HepG2 (cell line): ENCODE results near the gene GADD45GIP1. TPM values are rescaled to one million over a fixed set of nuclear protein-coding genes. Genes with fewer than 3 reads are reported as not detected.

Experiments used
- CREB1 ChIP-seq, 2 experiments: fragments of 450-650 bp in 1 of 2; IDR thresholded peaks; 2 replicates each; pipeline ENCODE4 v1.6.1; 2016 to 2017; ENCODE audit warnings: control low read depth in 1 of 2, mild to moderate bottlenecking in 1 of 2, missing compliant biosample characterization in 1 of 2, missing genetic modification characterization in 1 of 2
- DNMT1 ChIP-seq: sonication (generic); formaldehyde crosslinking; IDR thresholded peaks from 2 replicates; pipeline ENCODE4 v1.5.1; 2020; ENCODE audit warnings: mild to moderate bottlenecking, missing genetic modification reagents
- ETV6 ChIP-seq: sonication (generic); formaldehyde crosslinking; conservative IDR thresholded peaks from 2 replicates; pipeline ENCODE4 v1.4.0; 2020; ENCODE audit warnings: missing genetic modification reagents
- FOXJ3 ChIP-seq: sonication (generic); formaldehyde crosslinking; IDR thresholded peaks from 2 replicates; pipeline ENCODE4 v1.4.0; 2020; ENCODE audit warnings: missing genetic modification reagents, mild to moderate bottlenecking, borderline replicate concordance
- GABPB1 ChIP-seq: IDR thresholded peaks from 2 replicates; pipeline ENCODE4 v1.6.1; 2016; ENCODE audit warnings: mild to moderate bottlenecking, missing genetic modification reagents, moderate library complexity, missing compliant biosample characterization
- IKZF1 ChIP-seq: fragments of 450-650 bp; IDR thresholded peaks from 2 replicates; pipeline ENCODE4 v1.7.1; 2016
- JUNB ChIP-seq: sonication (generic); formaldehyde crosslinking; IDR thresholded peaks from 2 replicates; pipeline ENCODE4 v1.8.0; 2022; ENCODE audit warnings: missing genetic modification reagents, mild to moderate bottlenecking, borderline replicate concordance
- MBNL3 ChIP-seq: fragments of 250-450 bp; sonication (Bioruptor Pico); conservative IDR thresholded peaks from 2 replicates; pipeline ENCODE4 v1.8.0; 2022; ENCODE audit warnings: mild to moderate bottlenecking, inconsistent platforms
- MEIS1 ChIP-seq: sonication (generic); formaldehyde crosslinking; IDR thresholded peaks from 2 replicates; pipeline ENCODE4 v1.9.0; 2021; ENCODE audit warnings: mild to moderate bottlenecking, missing genetic modification reagents, moderate library complexity, borderline replicate concordance
- PHB2 ChIP-seq: fragments of 450-650 bp; IDR thresholded peaks from 2 replicates; pipeline ENCODE4 v1.6.1; 2018; ENCODE audit not compliant: partially characterized antibody
- ZFAT ChIP-seq: sonication (generic); formaldehyde crosslinking; conservative IDR thresholded peaks from 2 replicates; pipeline ENCODE4 v1.8.1; 2023; ENCODE audit warnings: missing genetic modification reagents, inconsistent platforms
- ZNF282 ChIP-seq: fragments of 450-650 bp; IDR thresholded peaks from 2 replicates; pipeline ENCODE4 v1.6.1; 2018; ENCODE audit not compliant: partially characterized antibody
- ZNF577 ChIP-seq: sonication (generic); formaldehyde crosslinking; IDR thresholded peaks from 2 replicates; pipeline ENCODE4 v1.4.0; 2020; ENCODE audit warnings: mild to moderate bottlenecking, low read depth, missing genetic modification reagents, borderline replicate concordance
- ZNF644 ChIP-seq: IDR thresholded peaks from 2 replicates; pipeline ENCODE4 v1.6.1; 2016; ENCODE audit warnings: low read depth
- polyA plus RNA-seq, 8 experiments: library from polyadenylated mRNA; depleted of rRNA in 3 of 8; stranded (reverse) in 7 of 8; unstranded in 1 of 8; fragments of >200 nt; fragmentation: Illumina TruSeq in 4 of 8; extraction: Trizol in 4 of 8; gene quantifications; 2 replicates each; pipeline versions ENCODE4 v1.2.1 to v1.2.3, GENCODE V29; 2011 to 2016; ENCODE audit warnings: low read depth in 4 of 8, missing spikeins in 1 of 8, mixed read lengths in 1 of 8; ENCODE audit not compliant: insufficient read depth in 1 of 8
- total RNA-seq, 5 experiments: library from RNA; depleted of rRNA; stranded (reverse); fragments of >200 nt; fragmentation: Illumina TruSeq; extraction: Trizol; gene quantifications; 2 replicates each; pipeline ENCODE4 v1.2.3, GENCODE V29; 2016; ENCODE audit warnings: low read depth in 1 of 5
- TF ChIP-seq, protein P1 (sequence below): sonication (generic); formaldehyde crosslinking; IDR thresholded peaks from 2 replicates; pipeline ENCODE4 v1.5.0; 2020; ENCODE audit warnings: missing genetic modification reagents
- TF ChIP-seq, protein P2 (sequence below): sonication (generic); formaldehyde crosslinking; IDR thresholded peaks from 2 replicates; pipeline ENCODE4 v1.4.0; 2020; ENCODE audit warnings: mild to moderate bottlenecking, missing genetic modification reagents
- TF ChIP-seq, protein P3 (sequence below): sonication (generic); formaldehyde crosslinking; IDR thresholded peaks from 2 replicates; pipeline ENCODE4 v1.4.0; 2020; ENCODE audit warnings: missing genetic modification reagents
- TF ChIP-seq, protein P4 (sequence below): sonication (generic); formaldehyde crosslinking; IDR thresholded peaks from 2 replicates; pipeline ENCODE4 v1.4.0; 2020; ENCODE audit warnings: missing genetic modification reagents, borderline replicate concordance

The GADD45GIP1 gene
- total and polyA plus RNA-seq, 2 of the 13 experiments (the other 11 are each of a cell fraction or from before 2014, with no cell fraction given): 24.6 to 30.7 TPM

DNA sequence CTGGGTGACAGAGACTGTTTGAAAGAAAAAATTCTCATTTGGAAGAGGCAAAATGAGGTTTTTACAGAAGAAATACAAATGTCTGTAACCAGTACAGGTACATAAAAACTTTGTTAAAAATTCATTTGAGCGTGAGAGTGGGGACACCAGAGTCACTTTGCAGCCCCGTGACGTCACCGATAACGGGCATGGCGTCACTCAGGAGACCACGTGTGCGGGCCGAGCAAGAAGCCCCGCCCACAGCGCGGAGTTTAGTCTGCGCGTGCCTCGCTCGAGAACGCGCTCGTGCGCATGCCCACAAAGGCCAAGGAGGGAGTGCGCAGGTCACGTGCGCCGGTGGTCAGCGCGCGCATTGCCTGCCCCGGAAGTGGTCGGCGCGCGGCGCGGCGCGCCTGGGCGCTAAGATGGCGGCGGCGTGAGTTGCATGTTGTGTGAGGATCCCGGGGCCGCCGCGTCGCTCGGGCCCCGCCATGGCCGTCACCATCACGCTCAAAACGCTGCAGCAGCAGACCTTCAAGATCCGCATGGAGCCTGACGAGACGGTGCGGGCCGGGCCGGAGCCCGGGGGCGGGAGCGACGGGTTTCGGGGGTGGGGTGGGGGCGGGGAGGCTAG is 11.4 kb downstream of the GADD45GIP1 start, which contains the start of gene RAD23A (continued):
- 0 out of 2 replicates have a peak, but pooled peaks have one; percentile 35 for TF ChIP-seq MEIS1 (CRISPR knock-in tag)
- TF ChIP-seq, protein P1, sequence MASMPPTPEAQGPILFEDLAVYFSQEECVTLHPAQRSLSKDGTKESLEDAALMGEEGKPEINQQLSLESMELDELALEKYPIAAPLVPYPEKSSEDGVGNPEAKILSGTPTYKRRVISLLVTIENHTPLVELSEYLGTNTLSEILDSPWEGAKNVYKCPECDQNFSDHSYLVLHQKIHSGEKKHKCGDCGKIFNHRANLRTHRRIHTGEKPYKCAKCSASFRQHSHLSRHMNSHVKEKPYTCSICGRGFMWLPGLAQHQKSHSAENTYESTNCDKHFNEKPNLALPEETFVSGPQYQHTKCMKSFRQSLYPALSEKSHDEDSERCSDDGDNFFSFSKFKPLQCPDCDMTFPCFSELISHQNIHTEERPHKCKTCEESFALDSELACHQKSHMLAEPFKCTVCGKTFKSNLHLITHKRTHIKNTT (CRISPR knock-in tag): no peak
- no peak for TF ChIP-seq ZNF577
- TF ChIP-seq, protein P2, sequence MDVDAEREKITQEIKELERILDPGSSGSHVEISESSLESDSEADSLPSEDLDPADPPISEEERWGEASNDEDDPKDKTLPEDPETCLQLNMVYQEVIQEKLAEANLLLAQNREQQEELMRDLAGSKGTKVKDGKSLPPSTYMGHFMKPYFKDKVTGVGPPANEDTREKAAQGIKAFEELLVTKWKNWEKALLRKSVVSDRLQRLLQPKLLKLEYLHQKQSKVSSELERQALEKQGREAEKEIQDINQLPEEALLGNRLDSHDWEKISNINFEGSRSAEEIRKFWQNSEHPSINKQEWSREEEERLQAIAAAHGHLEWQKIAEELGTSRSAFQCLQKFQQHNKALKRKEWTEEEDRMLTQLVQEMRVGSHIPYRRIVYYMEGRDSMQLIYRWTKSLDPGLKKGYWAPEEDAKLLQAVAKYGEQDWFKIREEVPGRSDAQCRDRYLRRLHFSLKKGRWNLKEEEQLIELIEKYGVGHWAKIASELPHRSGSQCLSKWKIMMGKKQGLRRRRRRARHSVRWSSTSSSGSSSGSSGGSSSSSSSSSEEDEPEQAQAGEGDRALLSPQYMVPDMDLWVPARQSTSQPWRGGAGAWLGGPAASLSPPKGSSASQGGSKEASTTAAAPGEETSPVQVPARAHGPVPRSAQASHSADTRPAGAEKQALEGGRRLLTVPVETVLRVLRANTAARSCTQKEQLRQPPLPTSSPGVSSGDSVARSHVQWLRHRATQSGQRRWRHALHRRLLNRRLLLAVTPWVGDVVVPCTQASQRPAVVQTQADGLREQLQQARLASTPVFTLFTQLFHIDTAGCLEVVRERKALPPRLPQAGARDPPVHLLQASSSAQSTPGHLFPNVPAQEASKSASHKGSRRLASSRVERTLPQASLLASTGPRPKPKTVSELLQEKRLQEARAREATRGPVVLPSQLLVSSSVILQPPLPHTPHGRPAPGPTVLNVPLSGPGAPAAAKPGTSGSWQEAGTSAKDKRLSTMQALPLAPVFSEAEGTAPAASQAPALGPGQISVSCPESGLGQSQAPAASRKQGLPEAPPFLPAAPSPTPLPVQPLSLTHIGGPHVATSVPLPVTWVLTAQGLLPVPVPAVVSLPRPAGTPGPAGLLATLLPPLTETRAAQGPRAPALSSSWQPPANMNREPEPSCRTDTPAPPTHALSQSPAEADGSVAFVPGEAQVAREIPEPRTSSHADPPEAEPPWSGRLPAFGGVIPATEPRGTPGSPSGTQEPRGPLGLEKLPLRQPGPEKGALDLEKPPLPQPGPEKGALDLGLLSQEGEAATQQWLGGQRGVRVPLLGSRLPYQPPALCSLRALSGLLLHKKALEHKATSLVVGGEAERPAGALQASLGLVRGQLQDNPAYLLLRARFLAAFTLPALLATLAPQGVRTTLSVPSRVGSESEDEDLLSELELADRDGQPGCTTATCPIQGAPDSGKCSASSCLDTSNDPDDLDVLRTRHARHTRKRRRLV (CRISPR knock-in tag): no peak
- TF ChIP-seq, protein P3, sequence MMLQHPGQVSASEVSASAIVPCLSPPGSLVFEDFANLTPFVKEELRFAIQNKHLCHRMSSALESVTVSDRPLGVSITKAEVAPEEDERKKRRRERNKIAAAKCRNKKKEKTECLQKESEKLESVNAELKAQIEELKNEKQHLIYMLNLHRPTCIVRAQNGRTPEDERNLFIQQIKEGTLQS (CRISPR knock-in tag): peak; percentile 40; the same call in 1 of the 2 replicates
- no peak for TF ChIP-seq MBNL3 (CRISPR knock-in tag)
- TF ChIP-seq ZFAT: no peak
- TF ChIP-seq CREB1 (IDR thresholded peaks at IDR 0.05): peak; percentile 100
- peak; percentile 96 for TF ChIP-seq CREB1 (CRISPR knock-in tag; IDR thresholded peaks at IDR 0.05)
- TF ChIP-seq ZNF282: no peak
- no peak for TF ChIP-seq JUNB (CRISPR knock-in tag)
- peak; percentile 99 for TF ChIP-seq GABPB1 (CRISPR knock-in tag)
- no peak for TF ChIP-seq DNMT1 (CRISPR knock-in tag)
- no peak for TF ChIP-seq PHB2
- peak; percentile 63; the same call in 1 of the 2 replicates for TF ChIP-seq ETV6 (CRISPR knock-in tag)
- no peak for TF ChIP-seq FOXJ3 (CRISPR knock-in tag)
- no peak for TF ChIP-seq IKZF1
- TF ChIP-seq, protein P4, sequence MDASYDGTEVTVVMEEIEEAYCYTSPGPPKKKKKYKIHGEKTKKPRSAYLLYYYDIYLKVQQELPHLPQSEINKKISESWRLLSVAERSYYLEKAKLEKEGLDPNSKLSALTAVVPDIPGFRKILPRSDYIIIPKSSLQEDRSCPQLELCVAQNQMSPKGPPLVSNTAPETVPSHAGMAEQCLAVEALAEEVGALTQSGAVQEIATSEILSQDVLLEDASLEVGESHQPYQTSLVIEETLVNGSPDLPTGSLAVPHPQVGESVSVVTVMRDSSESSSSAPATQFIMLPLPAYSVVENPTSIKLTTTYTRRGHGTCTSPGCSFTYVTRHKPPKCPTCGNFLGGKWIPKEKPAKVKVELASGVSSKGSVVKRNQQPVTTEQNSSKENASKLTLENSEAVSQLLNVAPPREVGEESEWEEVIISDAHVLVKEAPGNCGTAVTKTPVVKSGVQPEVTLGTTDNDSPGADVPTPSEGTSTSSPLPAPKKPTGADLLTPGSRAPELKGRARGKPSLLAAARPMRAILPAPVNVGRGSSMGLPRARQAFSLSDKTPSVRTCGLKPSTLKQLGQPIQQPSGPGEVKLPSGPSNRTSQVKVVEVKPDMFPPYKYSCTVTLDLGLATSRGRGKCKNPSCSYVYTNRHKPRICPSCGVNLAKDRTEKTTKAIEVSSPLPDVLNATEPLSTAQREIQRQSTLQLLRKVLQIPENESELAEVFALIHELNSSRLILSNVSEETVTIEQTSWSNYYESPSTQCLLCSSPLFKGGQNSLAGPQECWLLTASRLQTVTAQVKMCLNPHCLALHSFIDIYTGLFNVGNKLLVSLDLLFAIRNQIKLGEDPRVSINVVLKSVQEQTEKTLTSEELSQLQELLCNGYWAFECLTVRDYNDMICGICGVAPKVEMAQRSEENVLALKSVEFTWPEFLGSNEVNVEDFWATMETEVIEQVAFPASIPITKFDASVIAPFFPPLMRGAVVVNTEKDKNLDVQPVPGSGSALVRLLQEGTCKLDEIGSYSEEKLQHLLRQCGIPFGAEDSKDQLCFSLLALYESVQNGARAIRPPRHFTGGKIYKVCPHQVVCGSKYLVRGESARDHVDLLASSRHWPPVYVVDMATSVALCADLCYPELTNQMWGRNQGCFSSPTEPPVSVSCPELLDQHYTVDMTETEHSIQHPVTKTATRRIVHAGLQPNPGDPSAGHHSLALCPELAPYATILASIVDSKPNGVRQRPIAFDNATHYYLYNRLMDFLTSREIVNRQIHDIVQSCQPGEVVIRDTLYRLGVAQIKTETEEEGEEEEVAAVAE (CRISPR knock-in tag): peak; percentile 70; the same call in 1 of the 2 replicates
- no peak for TF ChIP-seq ZNF644 (CRISPR knock-in tag)
